H4 (cell line): ENCODE measurements around the gene RORC. TPM values are rescaled to one million over a fixed set of nuclear protein-coding genes. Genes with fewer than 3 reads are reported as not detected.

Source experiments
- DNase-seq: peaks from one replicate; pipeline ENCODE4 v3.0.0-alpha.2; 2015; ENCODE audit warnings: low spot score
- total RNA-seq: library from RNA; depleted of rRNA; stranded (reverse); fragments of >200 nt; shearing (Covaris generic); gene quantifications from 2 replicates; pipeline ENCODE4 v1.2.3, GENCODE V29; 2014

The RORC gene
- total RNA-seq, 1 experiment from 2014 or later = 0.60 TPM

DNA sequence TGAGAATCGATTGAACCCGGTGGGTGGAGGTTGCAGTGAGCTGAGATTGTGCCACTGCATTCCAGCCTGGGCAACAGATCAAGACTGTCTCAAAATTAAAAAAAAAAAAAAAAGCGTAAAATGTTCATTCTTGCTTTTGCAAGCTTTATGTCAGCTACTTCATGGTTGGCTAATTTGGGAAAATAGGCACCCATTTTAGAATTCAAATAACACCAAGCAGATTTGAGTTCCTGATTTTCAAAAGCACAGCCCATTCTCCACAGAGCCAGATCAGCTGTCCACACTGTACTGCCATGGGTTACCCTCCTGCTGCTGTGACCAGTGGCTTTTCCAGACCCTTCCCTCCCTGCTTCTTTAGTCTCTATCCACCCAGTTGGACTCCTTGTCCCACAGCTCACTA lies 17.5 kb upstream of the RORC start:
- no peak for DNase-seq

DNA sequence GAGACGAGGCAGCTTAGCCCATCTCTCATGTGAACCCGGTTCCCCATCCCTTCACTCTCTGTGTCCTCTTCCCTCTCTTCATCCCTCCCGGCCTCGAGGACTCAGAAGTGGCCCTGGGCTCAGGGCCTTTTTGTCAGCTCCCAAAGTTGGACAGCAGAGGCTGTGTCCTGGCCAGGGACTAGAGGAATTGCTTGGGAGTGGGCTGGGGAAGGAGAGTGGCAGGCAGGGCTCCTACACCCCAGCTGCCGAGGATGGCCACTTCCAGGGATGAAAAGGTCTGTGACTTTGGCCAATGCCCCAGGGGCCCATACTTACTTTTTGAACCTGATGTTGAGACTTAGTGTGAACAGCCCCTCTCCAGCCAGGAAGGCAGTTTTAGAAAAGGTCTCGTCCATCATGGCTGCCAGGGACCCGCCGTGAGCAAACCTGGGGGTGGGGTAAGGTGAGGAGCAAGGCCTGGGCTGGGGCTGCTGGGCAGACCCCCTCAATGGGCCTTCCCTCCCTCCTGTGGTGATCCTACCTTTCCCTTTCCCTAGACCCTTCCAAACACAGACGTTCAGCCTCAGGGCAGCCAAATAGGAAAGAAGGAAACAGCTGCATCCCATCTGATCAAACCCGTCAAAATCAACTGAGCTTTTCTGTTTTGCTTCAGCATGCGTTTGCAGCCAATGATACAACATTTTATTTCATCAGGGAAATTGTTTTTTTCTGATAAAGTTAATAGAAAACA lies 16.4 kb upstream of the RORC start:
- no peak for DNase-seq

DNA sequence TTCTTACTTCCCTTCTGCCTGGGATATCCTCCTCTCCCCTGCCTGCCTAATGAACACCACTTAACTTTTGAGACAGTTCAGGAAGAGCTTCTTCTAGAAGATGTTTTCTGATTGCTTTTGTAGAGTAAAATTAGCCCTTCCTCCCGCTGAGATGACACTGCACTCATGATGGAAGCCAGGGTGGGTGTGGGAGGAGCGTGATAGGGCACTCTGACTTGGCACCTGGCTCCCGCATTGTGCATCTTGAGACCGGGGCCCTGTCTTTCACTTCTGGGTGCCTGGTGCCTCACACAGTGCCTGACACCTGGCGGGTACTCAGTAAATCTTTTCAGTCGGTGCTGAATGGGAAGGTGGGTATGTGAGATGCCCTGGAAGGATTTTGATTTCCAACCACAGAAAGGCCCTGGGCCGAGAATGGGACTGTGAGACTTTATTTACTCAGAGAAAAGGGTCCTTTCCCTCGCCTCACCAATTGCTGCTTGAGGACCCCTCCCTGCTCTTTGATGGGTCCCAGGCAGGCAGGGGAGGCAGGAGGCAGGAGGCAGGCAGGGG lies 15.2 kb upstream of the RORC start:
- DNase-seq = no peak

DNA sequence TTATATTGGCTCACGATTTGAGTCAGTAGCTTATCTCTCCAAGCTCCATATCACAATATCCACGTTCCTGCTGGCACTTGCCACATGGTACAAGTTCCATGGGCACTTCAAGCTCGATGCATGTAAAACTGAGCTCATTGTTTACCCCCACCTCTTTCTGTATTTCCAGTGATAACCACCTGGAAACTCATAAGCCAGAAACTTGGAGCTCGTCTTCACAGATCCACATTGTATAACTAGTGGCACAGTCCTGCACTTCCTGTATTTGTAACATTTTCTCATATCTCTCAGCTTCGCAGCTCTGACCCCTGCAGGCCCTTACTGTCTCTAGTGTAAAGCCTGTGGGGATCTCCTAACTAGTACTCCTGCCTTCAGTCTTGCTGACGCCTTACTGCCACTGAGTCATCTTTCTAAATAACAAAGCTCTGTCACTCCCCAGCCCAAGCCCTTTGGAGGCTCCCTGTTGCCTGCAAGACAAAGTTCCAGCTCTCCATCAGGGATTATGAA lies 14.5 kb upstream of the RORC start:
- peak; percentile 38 for DNase-seq

DNA sequence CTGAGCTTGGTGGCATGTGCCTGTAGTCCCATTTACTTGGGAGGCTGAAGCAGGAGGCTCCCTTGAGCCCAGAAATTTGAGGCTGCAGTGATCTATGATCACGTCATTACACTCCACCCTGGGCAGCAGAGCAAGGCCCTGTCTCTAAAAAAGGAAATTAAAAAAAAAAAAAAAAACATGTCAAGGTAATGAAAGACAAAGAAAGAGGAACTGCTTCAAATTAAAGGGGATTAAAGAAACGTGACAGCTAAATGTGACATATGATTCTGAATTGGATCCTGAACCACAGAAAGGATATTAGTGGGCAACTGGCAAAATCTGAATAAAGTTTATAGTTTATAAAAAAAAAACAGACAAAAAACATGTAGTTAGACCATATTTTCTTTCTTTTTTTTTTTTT lies 11.8 kb upstream of the RORC start:
- DNase-seq = no peak

DNA sequence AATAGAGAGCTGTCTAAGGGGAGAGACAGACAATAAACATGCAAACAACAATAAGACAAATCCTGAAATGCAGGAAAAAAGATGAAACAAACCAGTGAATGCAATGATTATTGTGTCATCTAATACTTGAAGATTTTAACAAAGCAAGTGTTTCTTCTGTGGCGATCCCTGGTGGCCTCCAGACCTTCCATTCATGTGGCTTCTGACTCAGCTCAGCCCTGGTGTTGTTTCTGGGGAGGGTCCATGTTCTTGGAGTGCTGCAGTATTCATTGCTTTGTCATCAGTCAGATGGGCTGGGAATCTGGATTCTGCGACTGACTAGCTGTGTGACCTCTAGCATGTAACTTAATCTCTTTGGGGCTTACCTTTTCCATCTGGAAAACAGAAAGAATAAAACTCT lies 9.5 kb upstream of the RORC start:
- no peak for DNase-seq

DNA sequence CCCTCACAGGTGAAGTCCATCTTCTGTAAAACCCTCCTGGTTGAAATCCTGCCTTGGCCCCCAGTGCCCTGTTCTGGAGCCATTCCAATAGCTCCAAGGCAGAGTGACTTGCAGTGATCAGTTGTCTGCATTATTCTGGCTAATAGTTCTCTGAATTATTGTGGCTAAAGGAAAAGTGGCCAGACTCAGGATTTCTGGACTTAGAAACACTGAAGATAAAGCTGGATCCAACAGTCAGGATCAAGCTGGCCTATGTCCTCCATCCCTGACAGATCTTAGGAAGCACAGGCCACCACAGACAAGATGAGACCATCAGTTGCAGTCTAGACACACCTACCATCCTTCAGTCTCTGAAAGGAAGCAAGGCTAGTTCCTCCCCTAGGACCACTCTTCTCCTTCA lies 8.8 kb upstream of the RORC start:
- no peak for DNase-seq

DNA sequence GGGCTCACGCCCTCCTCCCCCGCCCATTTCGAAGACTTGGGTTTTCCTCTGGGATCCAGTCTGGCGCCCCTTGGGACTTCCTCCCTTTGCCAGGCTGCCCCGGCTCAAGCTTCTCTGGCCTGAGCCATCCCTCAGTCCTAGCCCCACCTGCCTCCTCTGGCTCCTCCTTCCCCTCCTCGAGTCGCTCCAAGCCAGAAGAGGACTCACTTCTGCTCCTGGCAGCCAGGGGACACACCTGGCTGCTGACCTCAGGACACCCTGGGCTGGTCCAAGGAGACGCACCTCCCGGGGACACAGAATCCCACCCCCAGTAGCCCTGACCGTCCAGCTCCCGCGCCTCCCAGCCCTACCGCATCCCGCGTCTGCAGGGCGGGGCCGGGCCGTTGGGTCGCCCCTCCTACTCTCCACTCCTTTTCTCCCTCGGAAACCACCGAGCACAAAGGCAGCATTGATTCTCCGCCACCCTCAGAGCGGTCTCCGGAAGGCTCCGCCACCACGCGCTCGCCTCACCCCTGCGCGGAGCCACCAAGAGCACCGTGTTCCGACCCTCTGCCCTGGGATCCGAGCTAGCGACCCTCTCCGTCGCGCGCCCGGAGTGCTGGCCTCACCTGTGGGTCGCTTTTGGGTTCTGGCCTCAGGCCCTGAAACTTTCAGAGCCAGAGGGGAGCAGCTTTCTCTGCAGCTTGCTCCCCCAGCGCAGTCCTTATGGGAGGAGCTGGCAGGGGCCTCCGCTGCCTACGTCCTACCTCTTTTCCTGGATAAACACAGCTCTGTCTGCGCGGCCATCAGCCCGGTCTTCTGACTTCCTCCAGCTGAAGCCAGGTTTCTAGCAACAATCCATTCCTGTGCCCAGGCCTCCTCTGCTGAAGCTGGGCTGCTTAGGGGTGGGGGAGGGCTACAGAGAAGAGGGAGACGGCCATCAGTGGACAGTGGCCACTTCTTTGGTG lies 8.1 kb upstream of the RORC start, which contains the start of gene C2CD4D:
Gene C2CD4D (minus strand): TSS at position 364 of the 947 bp plus-strand sequence. CDS start 831 bp downstream, outside the sequence.
- no peak for DNase-seq

DNA sequence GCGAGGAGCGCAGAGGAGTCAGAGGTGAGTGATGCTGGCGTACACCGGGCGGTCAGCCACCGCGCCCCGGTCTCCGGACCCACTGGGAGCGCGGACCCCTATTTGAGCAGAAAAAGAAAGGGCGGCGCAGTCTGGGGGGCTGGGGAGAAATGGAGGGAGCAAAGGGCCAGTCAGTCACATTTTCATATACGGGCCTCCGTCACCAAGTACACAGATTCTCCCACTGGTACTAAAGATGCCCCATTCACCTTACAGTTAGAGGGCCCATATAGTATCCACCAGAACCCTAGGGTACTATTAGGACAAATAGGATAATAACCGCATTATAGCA lies 7.4 kb upstream of the RORC start:
- DNase-seq = no peak

DNA sequence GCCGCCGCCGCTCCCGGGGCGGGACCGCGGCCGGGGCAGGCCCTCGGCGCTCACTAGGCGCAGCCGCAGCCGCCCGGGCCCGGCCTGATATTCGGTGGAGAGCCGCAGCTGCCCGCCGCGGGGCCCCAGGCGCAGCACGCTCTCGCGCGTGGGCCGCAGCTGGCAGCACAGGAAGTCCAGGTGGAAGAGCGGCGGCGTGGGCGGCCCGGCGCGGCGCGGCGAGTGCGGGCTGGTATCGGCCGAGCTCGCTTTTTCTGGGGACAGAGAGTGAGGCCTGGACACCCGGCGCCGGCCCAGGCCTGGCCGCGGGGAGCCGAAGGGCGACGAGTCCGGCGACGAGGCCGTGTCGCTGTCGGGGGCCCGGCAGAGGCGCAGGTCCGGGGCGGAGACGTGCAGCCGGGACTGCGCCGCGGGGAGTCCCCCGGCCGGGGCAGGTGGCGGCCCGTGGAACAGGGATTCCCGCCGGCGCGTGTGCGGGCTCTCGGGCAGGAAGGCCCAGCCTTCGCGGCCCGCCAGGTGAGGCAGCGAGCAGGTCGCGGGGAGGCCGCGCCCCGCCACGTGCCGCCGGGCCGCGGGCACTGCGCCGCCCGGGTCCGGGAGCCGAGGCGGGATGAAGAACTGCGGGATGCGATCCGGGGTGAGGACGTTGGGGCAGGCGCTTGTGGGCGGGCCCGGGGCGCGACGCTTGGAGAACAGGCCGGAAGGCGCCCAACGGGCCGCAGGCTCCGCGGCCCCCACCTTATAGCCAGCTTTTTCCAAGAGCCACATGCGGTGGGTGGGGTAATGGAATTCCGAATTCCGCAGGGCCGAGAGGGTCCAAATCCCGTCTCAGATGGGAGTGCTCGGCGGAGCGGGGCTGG lies 6.8 kb upstream of the RORC start:
- DNase-seq = no peak

DNA sequence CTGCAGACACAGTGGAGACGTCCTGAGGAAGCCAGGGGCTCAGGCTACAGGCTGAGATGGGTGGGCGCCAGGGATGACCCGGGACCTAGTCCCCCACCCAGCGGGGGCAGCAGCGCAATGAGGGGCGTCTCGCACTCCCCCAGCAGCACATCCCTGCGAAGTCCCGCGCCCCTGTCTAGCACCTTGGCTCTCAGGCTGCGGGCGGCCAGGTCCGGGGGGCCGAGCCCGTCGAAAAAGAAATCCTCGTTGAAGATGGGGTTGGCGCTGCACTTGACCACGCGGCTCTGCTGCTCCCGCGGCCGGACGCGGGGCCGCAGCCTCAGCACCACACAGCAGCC lies 6.3 kb upstream of the RORC start:
- DNase-seq = no peak

DNA sequence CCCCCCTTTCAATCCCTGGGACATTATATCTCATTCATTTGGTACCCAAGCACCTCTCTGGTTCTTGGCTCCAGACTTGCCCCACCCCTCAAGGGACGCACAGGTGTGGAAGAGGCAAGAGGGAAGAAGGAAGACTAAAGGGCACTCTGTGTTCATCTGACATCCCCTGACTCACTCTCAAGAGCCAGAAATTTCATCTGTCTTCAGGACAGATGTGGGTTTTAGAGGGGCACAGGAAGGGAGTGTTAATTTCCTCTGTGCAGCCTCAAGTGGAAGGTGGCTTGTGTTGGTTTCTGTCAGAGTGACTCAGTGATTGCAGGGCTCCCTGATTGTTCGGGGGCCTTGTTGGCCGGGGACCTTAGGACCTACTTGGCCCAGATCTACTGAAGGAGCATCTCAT lies 5.6 kb upstream of the RORC start:
- no peak for DNase-seq

DNA sequence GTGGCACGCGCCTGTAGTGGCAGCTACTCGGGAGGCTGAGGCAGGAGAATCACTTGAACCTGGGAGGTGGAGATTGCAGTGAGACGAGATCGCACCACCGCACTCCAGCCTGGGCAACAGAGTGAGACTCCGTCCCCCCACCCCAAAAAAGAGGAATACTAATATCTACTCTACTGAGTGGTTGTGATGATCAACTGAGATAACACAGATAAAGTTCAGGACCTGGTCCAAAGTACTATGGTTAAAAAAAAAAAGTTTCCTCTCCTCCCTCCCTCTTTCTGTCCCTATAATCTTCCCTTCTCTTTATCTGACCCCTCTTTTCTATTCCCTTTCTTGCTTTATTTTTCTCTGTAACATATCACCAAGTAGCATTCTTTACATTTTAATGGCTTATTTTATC lies 4.0 kb upstream of the RORC start:
- no peak for DNase-seq

DNA sequence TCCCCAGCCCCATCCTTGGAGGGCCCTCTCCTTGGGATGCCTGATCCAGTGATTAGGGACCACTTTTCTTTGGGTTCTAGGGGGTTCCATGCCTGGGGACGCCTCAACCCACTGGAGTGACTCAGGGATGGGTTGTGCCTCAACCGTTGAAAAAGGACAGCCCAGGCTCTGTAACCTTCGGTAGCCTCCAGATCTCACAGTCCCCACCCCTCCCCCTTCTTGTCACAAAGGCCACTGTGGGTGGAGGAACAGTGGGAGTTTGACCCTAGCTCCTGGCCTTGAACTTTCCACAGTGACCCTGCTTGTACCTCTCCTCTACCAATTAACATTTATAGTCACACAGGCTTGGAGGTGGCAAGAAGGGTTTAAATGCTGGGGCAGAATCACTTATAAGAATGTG lies 2.6 kb upstream of the RORC start:
- no peak for DNase-seq

DNA sequence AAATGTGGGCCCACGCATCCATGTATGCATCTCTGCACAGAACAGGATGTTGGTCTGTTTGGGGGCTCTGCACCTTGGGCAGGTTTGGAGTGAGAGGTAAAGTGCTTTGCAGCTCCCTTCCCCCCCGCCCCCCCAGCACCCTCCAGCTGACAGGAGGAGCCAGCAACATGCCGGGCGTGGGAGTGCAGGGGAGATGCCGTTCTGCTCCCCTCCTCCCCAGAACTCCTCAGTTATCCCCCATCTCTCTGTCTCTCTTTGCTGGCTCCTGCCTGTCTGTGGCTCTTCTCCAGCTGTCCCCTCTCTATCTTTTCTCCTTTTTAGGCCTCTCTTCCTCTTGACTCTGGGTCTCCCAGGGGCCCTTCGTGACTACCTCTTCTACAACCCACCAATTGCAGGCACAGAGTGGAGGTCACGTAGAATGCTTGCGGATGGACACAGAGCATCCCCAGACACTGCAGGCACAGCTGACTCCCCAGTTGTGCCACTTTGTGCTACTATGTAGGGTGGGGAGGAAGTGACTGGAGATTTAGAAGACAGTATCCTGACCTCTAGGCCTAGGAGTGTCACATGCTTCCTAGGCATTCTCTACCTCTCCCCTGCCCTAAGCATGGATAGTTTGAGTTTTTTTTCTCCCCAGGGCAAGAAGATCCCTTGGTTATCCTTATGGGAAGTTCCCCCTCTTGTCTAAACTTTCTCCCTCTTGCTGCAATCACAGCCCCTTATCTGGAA lies 1.7 kb upstream of the RORC start:
- DNase-seq = no peak

DNA sequence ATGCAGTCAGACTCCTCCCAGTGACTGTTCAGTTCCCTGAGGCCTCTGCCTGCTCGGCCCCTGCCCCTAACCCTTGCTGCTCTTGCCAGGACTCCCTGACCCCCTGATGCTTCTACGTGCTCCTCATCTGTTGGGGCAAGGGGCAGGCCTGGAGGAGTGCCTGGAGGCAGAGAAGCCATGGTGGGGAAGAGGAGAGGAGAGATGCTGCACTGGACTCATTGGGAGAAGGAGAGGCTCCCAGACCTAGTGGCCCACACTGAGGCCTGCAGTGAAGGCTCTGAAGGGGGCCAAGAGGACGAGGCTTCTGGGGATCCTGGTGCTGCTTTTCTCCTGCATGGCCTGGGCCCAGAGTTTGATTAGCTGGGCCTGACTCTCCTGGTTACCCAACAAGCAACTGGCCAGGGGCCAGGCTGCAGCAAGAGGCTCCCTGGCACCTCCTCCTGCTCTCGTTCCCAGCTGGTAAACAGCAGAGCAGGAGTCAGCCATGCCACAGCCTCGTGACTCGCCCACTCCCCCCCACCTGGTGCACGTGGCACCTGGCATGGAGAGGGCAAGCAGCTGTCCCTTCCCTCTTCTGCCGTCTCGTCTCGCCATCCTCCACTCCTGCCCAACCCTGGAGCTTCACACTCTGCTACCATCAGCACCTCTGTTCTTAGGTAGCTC lies 847 bp upstream of the RORC start:
- peak; percentile 81 for DNase-seq

DNA sequence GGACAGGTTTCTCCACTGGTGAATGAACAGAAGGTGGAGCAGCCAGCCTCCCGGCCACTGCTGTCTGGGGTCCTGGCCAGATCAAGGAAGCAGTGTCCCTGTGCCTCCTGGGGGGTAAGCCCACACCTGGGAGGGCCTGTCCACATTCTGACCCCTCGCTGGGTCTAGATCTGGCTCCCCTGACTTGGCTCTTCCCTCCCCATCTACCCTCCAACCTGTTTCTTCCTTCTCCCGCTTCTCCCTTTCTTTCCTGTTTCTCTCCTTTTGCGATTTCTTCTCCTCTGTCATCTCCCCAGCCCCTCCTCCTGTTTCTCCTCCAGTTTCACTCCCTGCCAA lies 378 bp downstream of the RORC start:
- DNase-seq = no peak

DNA sequence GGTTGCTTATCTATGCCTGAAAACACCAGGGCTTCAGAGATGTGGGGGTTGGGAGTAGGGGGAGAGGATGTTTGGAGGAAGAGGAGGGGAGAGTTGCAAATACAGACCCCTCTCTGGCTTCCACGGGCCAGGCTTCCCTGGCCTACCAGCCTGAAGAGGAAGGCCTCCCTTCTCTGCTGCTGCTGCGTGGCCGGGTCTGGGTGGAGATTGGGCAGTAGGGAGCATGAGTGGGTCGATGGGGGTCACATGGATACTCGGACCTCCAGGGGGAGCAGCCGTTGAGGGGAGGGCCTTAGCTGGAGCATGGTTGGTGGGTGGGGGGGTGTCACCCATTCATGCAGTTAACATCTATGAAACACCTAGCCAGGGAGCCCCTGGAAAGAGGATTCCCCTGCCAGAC lies 1.5 kb downstream of the RORC start:
- DNase-seq = no peak

DNA sequence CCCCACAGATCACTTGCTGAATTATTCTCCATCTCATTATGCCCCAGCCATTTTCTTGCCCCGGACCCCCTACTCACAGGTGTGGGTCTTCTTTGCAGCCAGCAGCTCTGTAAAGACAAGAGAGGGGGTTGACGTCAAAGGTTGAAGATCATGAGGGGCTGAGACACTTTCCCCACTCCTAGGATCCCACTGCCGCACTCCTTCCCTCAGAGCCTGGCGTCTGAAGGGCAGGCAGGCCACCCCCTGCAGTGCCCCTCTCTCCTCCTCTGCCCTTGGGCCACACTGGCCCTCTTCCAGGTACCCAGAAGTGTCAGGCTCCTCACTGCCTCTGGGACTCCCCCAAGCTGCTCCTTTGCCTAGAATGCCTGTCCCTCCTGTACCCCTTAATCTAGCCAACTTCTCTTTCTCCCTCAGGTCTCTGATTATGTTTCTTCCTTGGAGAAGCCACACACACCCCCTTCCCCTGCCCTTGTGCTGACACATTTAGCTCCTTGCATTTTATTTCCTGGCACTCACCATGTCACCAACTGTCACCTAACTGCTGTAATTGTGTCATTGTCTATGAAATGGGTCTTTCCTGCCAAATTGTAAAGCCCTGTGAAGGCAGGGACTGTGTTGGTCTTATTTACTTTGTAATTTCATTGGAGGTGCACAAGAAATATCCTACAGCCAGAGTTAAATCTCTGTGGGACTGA lies 2.1 kb downstream of the RORC start:
- no peak for DNase-seq

DNA sequence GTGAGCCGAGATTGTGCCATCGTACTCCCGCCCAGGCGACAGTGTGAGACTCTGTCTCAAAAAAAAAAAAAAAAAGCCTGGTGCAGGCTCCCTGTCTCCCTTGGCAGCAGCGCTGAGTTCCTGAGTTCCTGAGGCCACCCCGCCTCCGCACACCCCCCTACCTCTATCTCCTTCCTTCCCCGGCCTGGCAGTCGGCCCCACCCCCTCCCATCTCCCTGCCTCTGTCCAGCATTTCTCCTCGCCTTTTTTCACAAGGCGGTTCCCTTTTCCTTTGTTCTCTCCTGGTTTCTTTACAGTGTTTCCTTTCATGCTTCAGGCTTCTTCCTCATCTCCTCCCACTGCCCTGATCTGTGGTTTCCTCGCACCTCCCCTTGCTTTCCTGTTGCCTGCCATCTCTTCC lies 2.7 kb downstream of the RORC start:
- peak; percentile 83 for DNase-seq
